HG03196 (cell line): ENCODE data around the gene PPP1R9A.
"Not testable (repeated sequence)": the region's sequence is repeated elsewhere in the genome, so short reads cannot be mapped to it uniquely, and the experiment has no call there.

Experiments used
- ATAC-seq: cut with Tn5 transposase; IDR thresholded peaks from one replicate; pipeline ENCODE4 v1.9.1; 2021; ENCODE audit not compliant: unreplicated experiment

The PPP1R9A gene

GRCh38 chr7:94972296-94972695 is 64.9 kb downstream of the PPP1R9A start:
- no peak for ATAC-seq

- ATAC-seq = no peak
These were observed 66.5 kb downstream of the PPP1R9A start for GRCh38 chr7:94973844-94974243.

GRCh38 chr7:94974423-94974822 is 67.0 kb downstream of the PPP1R9A start:
- ATAC-seq = no peak

GRCh38 chr7:94975336-94975735 is 67.9 kb downstream of the PPP1R9A start:
- no peak for ATAC-seq

GRCh38 chr7:94980418-94981142 is 73.2 kb downstream of the PPP1R9A start:
- no peak for ATAC-seq

GRCh38 chr7:94995921-94996320 is 88.5 kb downstream of the PPP1R9A start:
- ATAC-seq = no peak

GRCh38 chr7:94996369-94996768 is 89.0 kb downstream of the PPP1R9A start:
- ATAC-seq = no peak

GRCh38 chr7:94997547-94997946 is 90.2 kb downstream of the PPP1R9A start:
- ATAC-seq = no peak

- no peak for ATAC-seq
These were observed 91.1 kb downstream of the PPP1R9A start for GRCh38 chr7:94998266-94999068.

- no peak for ATAC-seq
These were observed 91.6 kb downstream of the PPP1R9A start for GRCh38 chr7:94999069-94999351.

- ATAC-seq = not testable (repeated sequence)
These were observed 92.2 kb downstream of the PPP1R9A start for GRCh38 chr7:94999601-95000000.

- no peak for ATAC-seq
These were observed 93.9 kb downstream of the PPP1R9A start for GRCh38 chr7:95001258-95001657.

- ATAC-seq = no peak
These were observed 94.6 kb downstream of the PPP1R9A start for GRCh38 chr7:95001815-95002561.

- ATAC-seq = no peak
These were observed 95.4 kb downstream of the PPP1R9A start for GRCh38 chr7:95002775-95003174.

- ATAC-seq = no peak
These were observed 97.3 kb downstream of the PPP1R9A start for GRCh38 chr7:95004618-95005247.

- ATAC-seq = no peak
These were observed 98.6 kb downstream of the PPP1R9A start for GRCh38 chr7:95006010-95006409.

GRCh38 chr7:95008773-95009172 is 101.4 kb downstream of the PPP1R9A start:
- not testable (repeated sequence) for ATAC-seq

- no peak for ATAC-seq
These were observed 103.9 kb downstream of the PPP1R9A start for GRCh38 chr7:95011146-95011928.

- no peak for ATAC-seq
These were observed 104.6 kb downstream of the PPP1R9A start for GRCh38 chr7:95011995-95012394.

- ATAC-seq = no peak
These were observed 110.6 kb downstream of the PPP1R9A start for GRCh38 chr7:95018021-95018420.

- ATAC-seq = no peak
These were observed 118.6 kb downstream of the PPP1R9A start for GRCh38 chr7:95026018-95026417.
